Left colon (tissue), 2 donors: ENCODE measurements around the gene USP28. TPM values are rescaled to one million over a fixed set of nuclear protein-coding genes. Genes with fewer than 3 reads are reported as not detected.

Experiments used
- ATAC-seq: fragments of 200-7000 bp; cut with Tn5 transposase; one replicate; pipeline ENCODE4 v1.9.1; 2020; ENCODE audit warnings: mild to moderate bottlenecking, moderate library complexity
- DNase-seq, 2 donors: peaks; one replicate each; pipeline ENCODE4 v3.0.0-alpha.2; 2020
- intact Hi-C, 2 donors: fragments of 100-400 bp; cut with DNase I in 1 of 2; cut with micrococcal nuclease in 1 of 2; formaldehyde crosslinking; loops; one replicate each; pipeline versions ENCODE4 v1.11.2 to v1.14.0; 2022; cut with DNase I, micrococcal nuclease
- total RNA-seq, 2 donors: library from RNA; stranded (reverse); fragmentation: NEBNext Ultra II Directional; extraction: Animal tissue kit (Norgen Biotek cat#: 25700); gene quantifications; one replicate each; pipeline ENCODE4 v1.2.1, GENCODE V29; 2021
- donor health status: DM: no; HTN: no; CAD: no.
- donor health status: DM: yes; HTN: yes; CAD: no.

The USP28 gene
- total RNA-seq, 2 donors from 2014 or later, result 20.0 to 21.8 TPM

GRCh38 chr11:113849713-113850112, 25.7 kb downstream of the USP28 start:
- ATAC-seq, result no peak
- intact Hi-C loops, result no loop called here
- DNase-seq, result no peak

- ATAC-seq (no peak), DNase-seq (no peak)
- intact Hi-C loops, result no loop called here
These were observed 27.8 kb downstream of the USP28 start for GRCh38 chr11:113847580-113847979.

- intact Hi-C loops, result no loop called here
- ATAC-seq (no peak), DNase-seq (no peak)
These were observed 28.3 kb downstream of the USP28 start for GRCh38 chr11:113847111-113847510.

GRCh38 chr11:113841691-113842090, 33.7 kb downstream of the USP28 start:
- DNase-seq, result no peak
- ATAC-seq, result peak; percentile 98
- intact Hi-C loops, result no loop called here

GRCh38 chr11:113840932-113841664, 34.3 kb downstream of the USP28 start:
- intact Hi-C loops, result no loop called here
- ATAC-seq, result no peak
- DNase-seq, result no peak

GRCh38 chr11:113839842-113840241, 35.5 kb downstream of the USP28 start:
- intact Hi-C loops, result no loop called here
- DNase-seq (peak in 1 of 2 donors; percentile 10), ATAC-seq (no peak)

- no peak for DNase-seq
- intact Hi-C loops, result no loop called here
- ATAC-seq, result no peak
These were observed 37.4 kb downstream of the USP28 start for GRCh38 chr11:113838005-113838404.

GRCh38 chr11:113835306-113835705, 40.1 kb downstream of the USP28 start:
- no peak for DNase-seq
- ATAC-seq, result no peak
- intact Hi-C loops, result no loop called here

- DNase-seq (no peak), ATAC-seq (no peak)
- intact Hi-C loops, result no loop called here
These were observed 42.2 kb downstream of the USP28 start for GRCh38 chr11:113833151-113833550.

- intact Hi-C loops, result no loop called here
- DNase-seq (no peak), ATAC-seq (no peak)
These were observed 44.1 kb downstream of the USP28 start for GRCh38 chr11:113831314-113831713.

GRCh38 chr11:113829751-113830150, 45.6 kb downstream of the USP28 start:
- ATAC-seq (no peak), DNase-seq (no peak)
- intact Hi-C loops, result no loop called here

GRCh38 chr11:113828191-113828590, 47.2 kb downstream of the USP28 start:
- DNase-seq (no peak), ATAC-seq (no peak)
- intact Hi-C loops, result no loop called here

GRCh38 chr11:113827477-113827876, 47.9 kb downstream of the USP28 start:
- intact Hi-C loops, result no loop called here
- DNase-seq (no peak), ATAC-seq (no peak)

GRCh38 chr11:113818426-113818825, 56.9 kb downstream of the USP28 start:
- ATAC-seq (no peak), DNase-seq (no peak)
- intact Hi-C loops, result no loop called here

- ATAC-seq (no peak), DNase-seq (no peak)
- intact Hi-C loops, result no loop called here
These were observed 57.7 kb downstream of the USP28 start for GRCh38 chr11:113817626-113818025.

GRCh38 chr11:113817162-113817561, 58.2 kb downstream of the USP28 start:
- intact Hi-C loops, result no loop called here
- ATAC-seq (no peak), DNase-seq (no peak)

- ATAC-seq (no peak), DNase-seq (no peak)
- intact Hi-C loops, result no loop called here
These were observed 61.2 kb downstream of the USP28 start for GRCh38 chr11:113814181-113814580.

GRCh38 chr11:113808931-113809330, 66.4 kb downstream of the USP28 start:
- intact Hi-C loops, result no loop called here
- DNase-seq, result no peak
- no peak for ATAC-seq

GRCh38 chr11:113806406-113806805, 69.0 kb downstream of the USP28 start:
- intact Hi-C loops, result no loop called here
- DNase-seq (peak in 1 of 2 donors; percentile 23), ATAC-seq (peak; percentile 79)

GRCh38 chr11:113805640-113806039, 69.7 kb downstream of the USP28 start:
- DNase-seq (no peak), ATAC-seq (no peak)
- intact Hi-C loops, result no loop called here

GRCh38 chr11:113802621-113803020, 72.8 kb downstream of the USP28 start:
- intact Hi-C loops, result no loop called here
- ATAC-seq (no peak), DNase-seq (no peak)
